ENCODE results near the gene FOXR1. TPM values are rescaled to one million over a fixed set of nuclear protein-coding genes. Genes with fewer than 3 reads are reported as not detected.

FOXR1 gene
- total RNA-seq, 1 experiment from 2014 or later, result not detected

DNA sequence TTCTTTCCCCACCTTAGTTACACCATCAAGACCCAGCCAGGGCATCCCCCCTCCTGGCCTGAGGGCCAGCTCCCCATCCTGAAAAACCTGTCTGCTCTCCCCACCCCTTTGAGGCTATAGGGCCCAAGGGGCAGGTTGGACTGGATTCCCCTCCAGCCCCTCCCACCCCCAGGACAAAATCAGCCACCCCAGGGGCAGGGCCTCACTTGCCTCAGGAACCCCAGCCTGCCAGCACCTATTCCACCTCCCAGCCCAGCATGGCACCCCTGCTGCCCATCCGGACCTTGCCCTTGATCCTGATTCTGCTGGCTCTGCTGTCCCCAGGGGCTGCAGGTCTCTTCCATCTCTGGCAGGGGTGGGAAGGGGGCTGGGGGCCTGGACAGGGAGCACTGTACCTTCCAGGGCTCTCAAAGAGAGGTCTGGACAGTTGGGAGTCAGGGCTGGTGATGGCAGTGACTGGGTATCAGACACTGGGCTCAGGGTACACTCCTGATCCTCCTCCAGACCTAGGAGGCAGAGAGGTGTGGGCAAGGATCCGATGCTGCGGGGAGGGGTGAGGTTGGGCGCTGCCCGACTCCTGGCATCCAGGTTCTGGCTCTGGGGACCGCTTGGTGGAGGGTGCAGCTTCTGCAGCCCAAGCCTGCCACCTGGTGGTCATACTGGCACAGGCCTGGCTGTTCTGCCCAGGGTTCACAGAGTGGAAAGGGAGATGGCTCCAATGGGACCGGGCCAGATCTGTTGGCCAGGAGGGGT lies 15.3 kb upstream of the FOXR1 start, which contains the start of gene UPK2:
Gene UPK2, plus strand, starts transcription at position 205 of the 753 bp plus-strand sequence. Its CDS starts 53 bp downstream, at position 258.
- Histone ChIP-seq H3K27ac (ENCODE audit: low read depth, low read length, poor library complexity, severe bottlenecking) (no peak within 1 kb of the TSS), H3K36me3 (ENCODE audit: insufficient read depth, low read length, poor library complexity, severe bottlenecking) (no peaks in the 10 kb centered on the region), H3K4me1 (ENCODE audit: insufficient read depth, low read length, poor library complexity, severe bottlenecking) (no peaks in the 10 kb centered on the region), H3K9me3 (ENCODE audit: low read depth, low read length, poor library complexity, severe bottlenecking) (no peaks in the 10 kb centered on the region), H3K4me3 (ENCODE audit: low read depth, low read length, poor library complexity, severe bottlenecking) (no peak within 1 kb of the TSS), H3K27me3 (replicated peaks; ENCODE audit: insufficient read depth, low read depth, low read length, poor library complexity) (no peaks in the 10 kb centered on the region)
- peak; percentile 88 for DNase-seq (ENCODE audit: low spot score)
- ChIA-PET CTCF (interaction anchor here (0.6 kb wide), 1 partner anchor 165 kb away, joined by 3 read pairs; the partner anchor contains the start of gene DDX6), POLR2A (ENCODE audit: low non-redundant PET) (no interaction called here)
- no TSS peak for BruUV-seq (replicated peaks)
- intact Hi-C loops (cut with micrococcal nuclease; ENCODE audit: unreplicated experiment), result loop anchor here (1.0 to 2.0 kb wide), 2 partner anchors 49 to 265 kb away; no protein-coding TSS in a partner anchor
- TF ChIP-seq, protein P1, sequence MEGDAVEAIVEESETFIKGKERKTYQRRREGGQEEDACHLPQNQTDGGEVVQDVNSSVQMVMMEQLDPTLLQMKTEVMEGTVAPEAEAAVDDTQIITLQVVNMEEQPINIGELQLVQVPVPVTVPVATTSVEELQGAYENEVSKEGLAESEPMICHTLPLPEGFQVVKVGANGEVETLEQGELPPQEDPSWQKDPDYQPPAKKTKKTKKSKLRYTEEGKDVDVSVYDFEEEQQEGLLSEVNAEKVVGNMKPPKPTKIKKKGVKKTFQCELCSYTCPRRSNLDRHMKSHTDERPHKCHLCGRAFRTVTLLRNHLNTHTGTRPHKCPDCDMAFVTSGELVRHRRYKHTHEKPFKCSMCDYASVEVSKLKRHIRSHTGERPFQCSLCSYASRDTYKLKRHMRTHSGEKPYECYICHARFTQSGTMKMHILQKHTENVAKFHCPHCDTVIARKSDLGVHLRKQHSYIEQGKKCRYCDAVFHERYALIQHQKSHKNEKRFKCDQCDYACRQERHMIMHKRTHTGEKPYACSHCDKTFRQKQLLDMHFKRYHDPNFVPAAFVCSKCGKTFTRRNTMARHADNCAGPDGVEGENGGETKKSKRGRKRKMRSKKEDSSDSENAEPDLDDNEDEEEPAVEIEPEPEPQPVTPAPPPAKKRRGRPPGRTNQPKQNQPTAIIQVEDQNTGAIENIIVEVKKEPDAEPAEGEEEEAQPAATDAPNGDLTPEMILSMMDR (conservative IDR thresholded peaks at IDR 0.05; ENCODE audit: low read depth, low read length), result peak; percentile 99
- TF ChIP-seq EZH2 (IDR thresholded peaks at IDR 0.05; ENCODE audit: borderline replicate concordance, low read depth, low read length, poor library complexity, severe bottlenecking), result no peak

DNA sequence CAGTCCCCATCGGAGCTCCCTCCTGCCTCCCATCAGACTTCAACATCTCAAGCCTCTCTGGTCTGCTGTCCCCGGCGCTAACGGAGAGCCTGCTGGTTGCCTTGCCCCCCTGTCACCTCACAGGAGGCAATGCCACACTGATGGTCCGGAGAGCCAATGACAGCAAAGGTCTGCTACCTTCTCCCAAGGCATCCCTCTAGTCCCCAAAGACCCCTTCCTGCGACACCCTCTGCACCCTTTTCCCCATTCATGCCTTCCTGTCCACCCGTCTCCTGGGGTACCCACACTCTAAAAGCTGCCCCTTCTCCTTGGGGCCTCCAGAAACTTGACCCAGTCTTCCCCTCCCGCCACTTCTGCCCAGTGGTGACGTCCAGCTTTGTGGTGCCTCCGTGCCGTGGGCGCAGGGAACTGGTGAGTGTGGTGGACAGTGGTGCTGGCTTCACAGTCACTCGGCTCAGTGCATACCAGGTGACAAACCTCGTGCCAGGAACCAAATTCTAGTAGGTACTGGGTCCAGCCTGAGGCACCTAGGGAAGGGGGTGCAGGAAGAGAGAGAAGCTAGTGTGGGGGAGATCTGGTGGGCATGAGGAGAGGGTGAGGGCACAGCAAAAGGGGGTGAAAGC lies 14.6 kb upstream of the FOXR1 start:
- Histone ChIP-seq H3K27me3 (replicated peaks; ENCODE audit: insufficient read depth, low read depth, low read length, poor library complexity) (no peaks in the 10 kb centered on the region), H3K36me3 (ENCODE audit: insufficient read depth, low read length, poor library complexity, severe bottlenecking) (no peaks in the 10 kb centered on the region), H3K4me3 (ENCODE audit: low read depth, low read length, poor library complexity, severe bottlenecking) (no peak overlapping the region), H3K9me3 (ENCODE audit: low read depth, low read length, poor library complexity, severe bottlenecking) (no peaks in the 10 kb centered on the region), H3K4me1 (ENCODE audit: insufficient read depth, low read length, poor library complexity, severe bottlenecking) (no peaks in the 10 kb centered on the region), H3K27ac (ENCODE audit: low read depth, low read length, poor library complexity, severe bottlenecking) (no peak overlapping the region)
- BruUV-seq (replicated peaks), result no TSS peak
- ChIA-PET POLR2A (ENCODE audit: low non-redundant PET) (no interaction called here), CTCF (interaction anchor here (0.8 to 1.0 kb wide), 2 partner anchors 12 to 267 kb away, joined by 3 to 5 read pairs; no protein-coding TSS in a partner anchor)
- no peak for TF ChIP-seq EZH2 (IDR thresholded peaks at IDR 0.05; ENCODE audit: borderline replicate concordance, low read depth, low read length, poor library complexity, severe bottlenecking)
- TF ChIP-seq, protein P1 (conservative IDR thresholded peaks at IDR 0.05; ENCODE audit: low read depth, low read length), result no peak
- intact Hi-C loops (cut with micrococcal nuclease; ENCODE audit: unreplicated experiment), result loop anchor here (1.0 to 2.0 kb wide), 2 partner anchors 50 to 266 kb away; no protein-coding TSS in a partner anchor
- no peak for DNase-seq (ENCODE audit: low spot score)

GRCh38 chr11:118957549-118957948 lies 14.0 kb upstream of the FOXR1 start:
- no peaks in the 10 kb centered on the region for H3K4me1 ChIP-seq (ENCODE audit: insufficient read depth, low read length, poor library complexity, severe bottlenecking)
- POLR2A ChIA-PET (ENCODE audit: low non-redundant PET), result no interaction called here
- TF ChIP-seq, protein P1 (conservative IDR thresholded peaks at IDR 0.05; ENCODE audit: low read depth, low read length), result no peak
- no peak for TF ChIP-seq EZH2 (IDR thresholded peaks at IDR 0.05; ENCODE audit: borderline replicate concordance, low read depth, low read length, poor library complexity, severe bottlenecking)
- H3K27ac ChIP-seq (ENCODE audit: low read depth, low read length, poor library complexity, severe bottlenecking), result no peak overlapping the region
- no peaks in the 10 kb centered on the region for H3K9me3 ChIP-seq (ENCODE audit: low read depth, low read length, poor library complexity, severe bottlenecking)
- no peak for DNase-seq (ENCODE audit: low spot score)
- intact Hi-C loops (cut with micrococcal nuclease; ENCODE audit: unreplicated experiment), result loop anchor here (2.0 kb wide), 1 partner anchor 267 kb away; no protein-coding TSS in a partner anchor
- BruUV-seq (replicated peaks), result no TSS peak
- H3K27me3 ChIP-seq (replicated peaks; ENCODE audit: insufficient read depth, low read depth, low read length, poor library complexity), result no peaks in the 10 kb centered on the region
- CTCF ChIA-PET, result interaction anchor here (0.8 to 1.0 kb wide), 2 partner anchors 13 to 268 kb away, joined by 3 to 5 read pairs; no protein-coding TSS in a partner anchor
- H3K36me3 ChIP-seq (ENCODE audit: insufficient read depth, low read length, poor library complexity, severe bottlenecking), result no peaks in the 10 kb centered on the region
- H3K4me3 ChIP-seq (ENCODE audit: low read depth, low read length, poor library complexity, severe bottlenecking), result no peak overlapping the region

Data from A673 (cell line).